Neural cell (in vitro differentiated cells): Measurements from ENCODE around the gene BTBD19. TPM values are rescaled to one million over a fixed set of nuclear protein-coding genes. Genes with fewer than 3 reads are reported as not detected.
"Not testable (repeated sequence)": the region's sequence is repeated elsewhere in the genome, so short reads cannot be mapped to it uniquely, and the experiment has no call there.

Experiments used
- H2AFZ ChIP-seq: fragments of 200-600, 300-800 bp; sonication (generic), shearing (Covaris generic); 2 replicates; pipeline ENCODE4 v1.6.0; 2014; ENCODE audit warnings: low read depth, mild to moderate bottlenecking, antibody characterized with exemption, low read length, moderate library complexity
- H3F3A ChIP-seq: fragments of 200-600 bp; shearing (Covaris generic); 2 replicates; pipeline ENCODE4 v1.6.1; 2016; ENCODE audit warnings: mild to moderate bottlenecking, moderate library complexity, mixed read lengths, antibody characterized with exemption, low read length; ENCODE audit not compliant: insufficient read depth, poor library complexity, severe bottlenecking
- H3K27ac ChIP-seq: fragments of 200-600, 300-800 bp; sonication (generic), shearing (Covaris generic); 2 replicates; pipeline ENCODE4 v1.5.1; 2014; ENCODE audit warnings: mild to moderate bottlenecking, low read length, moderate library complexity
- H3K27me3 ChIP-seq: fragments of 300-800, 200-600 bp; sonication (generic), shearing (Covaris generic); 2 replicates; pipeline ENCODE4 v1.6.0; 2014; ENCODE audit warnings: mild to moderate bottlenecking, low read depth, low read length, moderate library complexity; ENCODE audit not compliant: insufficient read depth
- H3K36me3 ChIP-seq: fragments of 300-800, 200-600 bp; sonication (generic), shearing (Covaris generic); 2 replicates; pipeline ENCODE4 v1.5.1; 2014; ENCODE audit warnings: mild to moderate bottlenecking, antibody characterized with exemption, low read length, moderate library complexity; ENCODE audit not compliant: insufficient read depth
- H3K4me2 ChIP-seq: fragments of 300-800, 200-600 bp; sonication (generic), shearing (Covaris generic); 2 replicates; pipeline ENCODE4 v1.6.0; 2014; ENCODE audit warnings: mild to moderate bottlenecking, low read length
- H3K4me3 ChIP-seq: fragments of 300-800, 200-600 bp; sonication (generic), shearing (Covaris generic); 2 replicates; pipeline ENCODE4 v1.5.1; 2014; ENCODE audit warnings: mild to moderate bottlenecking, low read length, moderate library complexity
- H3K79me2 ChIP-seq: fragments of 200-600 bp; shearing (Covaris generic); replicated peaks from 2 replicates; pipeline ENCODE4 v1.6.0; 2014; ENCODE audit warnings: mild to moderate bottlenecking, low read length, moderate library complexity; ENCODE audit not compliant: insufficient read depth
- H3K9ac ChIP-seq: fragments of 300-800, 200-600 bp; sonication (generic), shearing (Covaris generic); 2 replicates; pipeline ENCODE4 v1.6.1; 2016; ENCODE audit warnings: mild to moderate bottlenecking, low read length, mixed read lengths
- H3K9me2 ChIP-seq: fragments of 200-600 bp; shearing (Covaris generic); 2 replicates; pipeline ENCODE4 v1.6.1; 2016; ENCODE audit warnings: mild to moderate bottlenecking, low read length, mixed read lengths; ENCODE audit not compliant: insufficient read depth
- H3K9me3 ChIP-seq: fragments of 200-600, 300-800 bp; sonication (generic), shearing (Covaris generic); 2 replicates; pipeline ENCODE4 v1.6.1; 2016; ENCODE audit warnings: mild to moderate bottlenecking, mixed run types, low read length, moderate library complexity, mixed read lengths
- H4K20me1 ChIP-seq: fragments of 200-600 bp; shearing (Covaris generic); 2 replicates; pipeline ENCODE4 v1.6.1; 2016; ENCODE audit warnings: mild to moderate bottlenecking, mixed run types; ENCODE audit not compliant: insufficient read depth
- CTCF ChIP-seq: fragments of 450-650 bp; IDR thresholded peaks from 2 replicates; pipeline ENCODE4 v1.5.1; 2014; ENCODE audit warnings: antibody characterized with exemption, mild to moderate bottlenecking, moderate library complexity; ENCODE audit not compliant: poor library complexity, severe bottlenecking
- EP300 ChIP-seq: fragments of 450-650 bp; conservative IDR thresholded peaks from 2 replicates; pipeline ENCODE4 v1.6.1; 2014; ENCODE audit warnings: antibody characterized with exemption, mild to moderate bottlenecking, moderate library complexity; ENCODE audit not compliant: poor library complexity, severe bottlenecking
- EZH2 ChIP-seq: fragments of 200-600, 300-800 bp; shearing (Covaris generic), sonication (generic); IDR thresholded peaks from 2 replicates; pipeline ENCODE4 v1.6.1; 2014; ENCODE audit warnings: antibody characterized with exemption, low read length, borderline replicate concordance, mild to moderate bottlenecking; ENCODE audit not compliant: insufficient read depth, poor library complexity, severe bottlenecking
- MXI1 ChIP-seq: fragments of 450-650 bp; conservative IDR thresholded peaks from 2 replicates; pipeline ENCODE4 v1.6.1; 2014; ENCODE audit warnings: antibody characterized with exemption, mild to moderate bottlenecking; ENCODE audit not compliant: poor library complexity, severe bottlenecking
- POLR2AphosphoS5 ChIP-seq: IDR thresholded peaks from 2 replicates; pipeline ENCODE4 v1.6.1; 2012
- RAD21 ChIP-seq: fragments of 450-650 bp; conservative IDR thresholded peaks from 2 replicates; pipeline ENCODE4 v1.6.1; 2014; ENCODE audit warnings: antibody characterized with exemption, mild to moderate bottlenecking, moderate library complexity
- REST ChIP-seq: IDR thresholded peaks from 2 replicates; pipeline ENCODE4 v1.6.1; 2012; ENCODE audit warnings: borderline replicate concordance
- SMC3 ChIP-seq: fragments of 450-650 bp; conservative IDR thresholded peaks from 2 replicates; pipeline ENCODE4 v1.6.1; 2014; ENCODE audit warnings: antibody characterized with exemption, mild to moderate bottlenecking, moderate library complexity; ENCODE audit not compliant: poor library complexity
- TAF1 ChIP-seq: IDR thresholded peaks from 2 replicates; pipeline ENCODE4 v1.6.1; 2012; ENCODE audit warnings: low read depth
- polyA plus RNA-seq: library from polyadenylated mRNA; depleted of rRNA; stranded (reverse); fragments of >200 nt; gene quantifications from 2 replicates; pipeline ENCODE4 v1.2.3, GENCODE V29; 2014

Gene BTBD19
- polyA plus RNA-seq, 1 donor from 2014 or later = not detected

GRCh38 chr1:44810101-44810761 is 1.9 kb downstream of the BTBD19 start:
- no peaks in the 10 kb centered on the region for H4K20me1 ChIP-seq
- H2AFZ ChIP-seq = no peak overlapping the region
- no peak overlapping the region for H3K9ac ChIP-seq
- no peak overlapping the region for H3K4me3 ChIP-seq
- no peaks in the 10 kb centered on the region for H3K9me3 ChIP-seq
- H3K27ac ChIP-seq = no peak overlapping the region
- H3K36me3 ChIP-seq = no peaks in the 10 kb centered on the region
- no peaks in the 10 kb centered on the region for H3K27me3 ChIP-seq
- H3K9me2 ChIP-seq = no peaks in the 10 kb centered on the region
- H3F3A ChIP-seq = no peaks in the 10 kb centered on the region
- H3K79me2 ChIP-seq = no peaks in the 10 kb centered on the region
- no peak overlapping the region for H3K4me2 ChIP-seq
- TF ChIP-seq CTCF = no peak
- no peak for TF ChIP-seq SMC3
- no peak for TF ChIP-seq POLR2AphosphoS5
- no peak for TF ChIP-seq MXI1
- no peak for TF ChIP-seq TAF1
- TF ChIP-seq RAD21 = no peak
- no peak for TF ChIP-seq REST
- no peak for TF ChIP-seq EZH2
- no peak for TF ChIP-seq EP300

- not testable (repeated sequence) for H3K36me3 ChIP-seq, H3K4me3 ChIP-seq, H3K79me2 ChIP-seq, H4K20me1 ChIP-seq, H3K4me2 ChIP-seq, H3K9me3 ChIP-seq, H3K9me2 ChIP-seq, H3F3A ChIP-seq, H2AFZ ChIP-seq, H3K27ac ChIP-seq, H3K9ac ChIP-seq, H3K27me3 ChIP-seq
Observed at GRCh38 chr1:44810762-44811105, 2.4 kb downstream of the BTBD19 start.

GRCh38 chr1:44811234-44811633 is 2.9 kb downstream of the BTBD19 start:
- Histone ChIP-seq H3K4me3 (no peak overlapping the region), H3K4me2 (no peak overlapping the region), H4K20me1 (no peaks in the 10 kb centered on the region), H3K9ac (no peak overlapping the region), H3K9me2 (no peaks in the 10 kb centered on the region), H3K9me3 (no peaks in the 10 kb centered on the region), H3K36me3 (no peaks in the 10 kb centered on the region), H3K27ac (no peak overlapping the region), H3F3A (no peaks in the 10 kb centered on the region), H2AFZ (no peak overlapping the region), H3K79me2 (no peaks in the 10 kb centered on the region), H3K27me3 (no peaks in the 10 kb centered on the region)
- TF ChIP-seq EP300 (no peak), SMC3 (no peak), POLR2AphosphoS5 (no peak), REST (no peak), TAF1 (no peak)
